ENCODE data around the gene MAB21L4.

The MAB21L4 gene

GRCh38 chr2:240925191-240925567 lies 29.2 kb upstream of the MAB21L4 start:
- DNase-seq = no peak

- no peak for DNase-seq
Observed at GRCh38 chr2:240922982-240923537, 27.1 kb upstream of the MAB21L4 start.

- no peak for DNase-seq
Observed at GRCh38 chr2:240922245-240922981, 26.5 kb upstream of the MAB21L4 start.

GRCh38 chr2:240921995-240922244 lies 26.0 kb upstream of the MAB21L4 start:
- no peak for DNase-seq

GRCh38 chr2:240921311-240921994 lies 25.5 kb upstream of the MAB21L4 start:
- no peak for DNase-seq

- no peak for DNase-seq
Observed at GRCh38 chr2:240920783-240921231, 24.9 kb upstream of the MAB21L4 start.

GRCh38 chr2:240919786-240920782 lies 24.1 kb upstream of the MAB21L4 start:
- no peak for DNase-seq

- no peak for DNase-seq
Observed at GRCh38 chr2:240919161-240919781, 23.3 kb upstream of the MAB21L4 start.

GRCh38 chr2:240918258-240919091 lies 22.5 kb upstream of the MAB21L4 start:
- DNase-seq = no peak

GRCh38 chr2:240917684-240918257 lies 21.8 kb upstream of the MAB21L4 start:
- no peak for DNase-seq

- DNase-seq = no peak
Observed at GRCh38 chr2:240917009-240917683, 21.2 kb upstream of the MAB21L4 start.

- no peak for DNase-seq
Observed at GRCh38 chr2:240916571-240917008, 20.6 kb upstream of the MAB21L4 start.

GRCh38 chr2:240915526-240916341 lies 19.8 kb upstream of the MAB21L4 start:
- DNase-seq = no peak

GRCh38 chr2:240914645-240915525 lies 18.9 kb upstream of the MAB21L4 start:
- DNase-seq = no peak

GRCh38 chr2:240913810-240914644 lies 18.1 kb upstream of the MAB21L4 start:
- peak; percentile 14 to 24 for DNase-seq

GRCh38 chr2:240912878-240913809 lies 17.2 kb upstream of the MAB21L4 start:
- no peak for DNase-seq
